PC-3 (cell line): ENCODE results near the gene RPN1. TPM values are rescaled to one million over a fixed set of nuclear protein-coding genes. Genes with fewer than 3 reads are reported as not detected.
"Not testable (repeated sequence)": the region's sequence is repeated elsewhere in the genome, so short reads cannot be mapped to it uniquely, and the experiment has no call there.

Experiments
- ATAC-seq: fragments of 200-7000 bp; cut with Tn5 transposase; 2 replicates; pipeline ENCODE4 v1.9.1; 2020; ENCODE audit warnings: mild to moderate bottlenecking, moderate library complexity
- BruUV-seq: library from RNA; stranded (reverse); fragments of 400-500 nt; replicated peaks from 2 replicates; lab custom pipeline; 2021; lab: Mats Ljungman, UMichigan
- CTCF ChIA-PET: fragments of 300-600 bp; sonication (Branson Sonifier 250); formaldehyde crosslinking; loops from one replicate; lab custom pipeline; 2022; ENCODE audit warnings: antibody characterized with exemption; lab: Charles Lee
- POLR2A ChIA-PET: fragments of 300-600 bp; sonication (Branson Sonifier 250); formaldehyde crosslinking; loops from one replicate; lab custom pipeline; 2022; ENCODE audit warnings: antibody characterized with exemption; ENCODE audit not compliant: unreplicated experiment; lab: Charles Lee
- DNase-seq: peaks from one replicate; pipeline ENCODE4 v3.0.0-alpha.2; 2015
- H2AFZ ChIP-seq: fragments of 300-600 bp; sonication (generic); 2 replicates; pipeline ENCODE4 v1.6.0; 2016; ENCODE audit warnings: antibody characterized with exemption, low read length
- H3F3A ChIP-seq: fragments of 300-600 bp; sonication (generic); one replicate; pipeline ENCODE4 v1.6.0; 2017; ENCODE audit warnings: antibody characterized with exemption, low read length, control low read depth, mild to moderate bottlenecking; ENCODE audit not compliant: unreplicated experiment
- H3K27ac ChIP-seq: fragments of 300-600 bp; sonication (generic); 2 replicates; pipeline ENCODE4 v1.5.1; 2016; ENCODE audit warnings: mild to moderate bottlenecking, low read length
- H3K27me3 ChIP-seq: fragments of 300-600 bp; sonication (generic); 2 replicates; pipeline ENCODE4 v1.6.1; 2016; ENCODE audit warnings: low read length, mixed read lengths
- H3K36me3 ChIP-seq: fragments of 300-600 bp; sonication (generic); 2 replicates; pipeline ENCODE4 v1.6.1; 2016; ENCODE audit warnings: low read depth, mixed run types, low read length, mixed read lengths
- H3K4me1 ChIP-seq: fragments of 300-600 bp; sonication (generic); 2 replicates; pipeline ENCODE4 v1.5.1; 2016; ENCODE audit warnings: low read length; ENCODE audit not compliant: insufficient read depth
- H3K4me2 ChIP-seq: fragments of 300-600 bp; sonication (generic); 2 replicates; pipeline ENCODE4 v1.6.0; 2016; ENCODE audit warnings: low read length
- H3K4me3 ChIP-seq: fragments of 300-600 bp; sonication (generic); 2 replicates; pipeline ENCODE4 v1.5.1; 2016; ENCODE audit warnings: mild to moderate bottlenecking, low read length, mixed read lengths
- H3K79me2 ChIP-seq: fragments of 300-600 bp; sonication (generic); 2 replicates; pipeline ENCODE4 v1.6.1; 2017; ENCODE audit warnings: low read length, mixed read lengths
- H3K9ac ChIP-seq: fragments of 300-600 bp; sonication (generic); 2 replicates; pipeline ENCODE4 v1.6.0; 2016; ENCODE audit warnings: mild to moderate bottlenecking, low read length
- H3K9me2 ChIP-seq: fragments of 300-600 bp; sonication (generic); replicated peaks from 2 replicates; pipeline ENCODE4 v1.6.1; 2016; ENCODE audit warnings: mixed run types, low read length, mixed read lengths
- H3K9me3 ChIP-seq: fragments of 300-600 bp; sonication (generic); 2 replicates; pipeline ENCODE4 v1.6.1; 2016; ENCODE audit warnings: low read length, mixed read lengths
- H4K20me1 ChIP-seq: fragments of 300-600 bp; sonication (generic); 2 replicates; pipeline ENCODE4 v1.6.1; 2016; ENCODE audit warnings: low read length, mixed read lengths
- CTCF ChIP-seq: fragments of 300-600 bp; sonication (generic); conservative IDR thresholded peaks from 2 replicates; pipeline ENCODE4 v1.5.1; 2017; ENCODE audit warnings: antibody characterized with exemption, low read depth, mild to moderate bottlenecking, low read length
- EZH2 ChIP-seq: fragments of 300-600 bp; sonication (generic); IDR thresholded peaks from one replicate; pipeline ENCODE4 v1.6.1; 2017; ENCODE audit warnings: antibody characterized with exemption, mild to moderate bottlenecking, low read length; ENCODE audit not compliant: unreplicated experiment
- EZH2phosphoT487 ChIP-seq: fragments of 300-600 bp; sonication (generic); IDR thresholded peaks from 2 replicates; pipeline ENCODE4 v1.6.1; 2018; ENCODE audit warnings: mild to moderate bottlenecking, antibody characterized with exemption, low read length, borderline replicate concordance
- intact Hi-C: fragments of 100-400 bp; cut with micrococcal nuclease; formaldehyde crosslinking; loops from 2 replicates; pipeline ENCODE4 v1.9.0; 2023
- total RNA-seq: library from RNA; depleted of rRNA; stranded (reverse); fragments of >200 nt; gene quantifications from 2 replicates; pipeline ENCODE4 v1.2.3, GENCODE V29; 2014

RPN1 gene
- total RNA-seq, 1 experiment from 2014 or later: 262 TPM

GRCh38 chr3:128681369-128681829 lies 30.8 kb upstream of the RPN1 start:
- TSS peak; percentile 71 for BruUV-seq
- CTCF ChIA-PET: interaction anchor here (1.7 kb wide), 1 partner anchor 106 kb away, joined by 7 read pairs; no protein-coding TSS in a partner anchor

GRCh38 chr3:128680603-128681368 lies 30.2 kb upstream of the RPN1 start:
- DNase-seq: peak; percentile 93
- Histone ChIP-seq H3K4me2 (peak overlapping the region; percentile 92), H3F3A (no peaks in the 10 kb centered on the region), H3K27ac (peak overlapping the region; percentile 83), H3K79me2 (no peaks in the 10 kb centered on the region), H4K20me1 (no peaks in the 10 kb centered on the region), H3K9me2 (no peaks in the 10 kb centered on the region), H3K9me3 (no peaks in the 10 kb centered on the region), H2AFZ (peak overlapping the region; percentile 91), H3K4me3 (peak overlapping the region; percentile 73), H3K9ac (peak overlapping the region; percentile 92), H3K27me3 (no peaks in the 10 kb centered on the region), H3K36me3 (no peaks in the 10 kb centered on the region), H3K4me1 (peaks cover 5% of the 10 kb centered on the region)
- ChIA-PET POLR2A (interaction anchor here (0.7 kb wide), 1 partner anchor 198 kb away, joined by 4 read pairs; no protein-coding TSS in a partner anchor), CTCF (interaction anchor here (0.6 to 1.7 kb wide), 5 partner anchors 58 to 263 kb away, joined by 3 to 7 read pairs (median 3); no protein-coding TSS in a partner anchor)
- intact Hi-C loops: loop anchor here (1.0 to 2.0 kb wide), 4 partner anchors 30 to 199 kb away; partner anchors contain the start of genes ACAD9 and RPN1
- TF ChIP-seq CTCF: peak; percentile 79
- no peak for TF ChIP-seq EZH2phosphoT487
- TF ChIP-seq EZH2: no peak
- no TSS peak for BruUV-seq
- peak; percentile 99 for ATAC-seq

More at GRCh38 chr3:128681369-128681829, 30.8 kb upstream of the RPN1 start:
- Histone ChIP-seq H3K9me2 (no peaks in the 10 kb centered on the region), H3F3A (no peaks in the 10 kb centered on the region), H3K9ac (peak overlapping the region; percentile 92), H4K20me1 (no peaks in the 10 kb centered on the region), H3K4me2 (peak overlapping the region; percentile 92), H3K4me3 (peak overlapping the region; percentile 73), H3K9me3 (no peaks in the 10 kb centered on the region), H3K27ac (peak overlapping the region; percentile 83), H2AFZ (peak overlapping the region; percentile 91), H3K79me2 (no peaks in the 10 kb centered on the region), H3K4me1 (peaks cover 5% of the 10 kb centered on the region), H3K36me3 (no peaks in the 10 kb centered on the region), H3K27me3 (no peaks in the 10 kb centered on the region)
- DNase-seq (no peak), ATAC-seq (no peak)
- POLR2A ChIA-PET: no interaction called here
- TF ChIP-seq EZH2phosphoT487 (no peak), EZH2 (no peak), CTCF (no peak)
- intact Hi-C loops: loop anchor here (2.0 kb wide), 3 partner anchors 31 to 113 kb away; partner anchors contain the start of gene RPN1

GRCh38 chr3:128679338-128679737 lies 28.7 kb upstream of the RPN1 start:
- no peak overlapping the region for H2AFZ ChIP-seq
- DNase-seq (no peak), ATAC-seq (no peak)
- no peaks in the 10 kb centered on the region for H3K9me3 ChIP-seq
- no peak overlapping the region for H3K4me3 ChIP-seq
- peaks cover 5% of the 10 kb centered on the region for H3K4me1 ChIP-seq
- no TSS peak for BruUV-seq
- no peaks in the 10 kb centered on the region for H3K9me2 ChIP-seq
- H3K79me2 ChIP-seq: no peaks in the 10 kb centered on the region
- no peaks in the 10 kb centered on the region for H3K27me3 ChIP-seq
- H3K9ac ChIP-seq: no peak overlapping the region
- POLR2A ChIA-PET: no interaction called here
- no peak overlapping the region for H3K27ac ChIP-seq
- H3K36me3 ChIP-seq: no peaks in the 10 kb centered on the region
- no peaks in the 10 kb centered on the region for H4K20me1 ChIP-seq
- TF ChIP-seq EZH2phosphoT487: no peak
- TF ChIP-seq EZH2: no peak
- TF ChIP-seq CTCF: no peak
- H3F3A ChIP-seq: no peaks in the 10 kb centered on the region
- H3K4me2 ChIP-seq: no peak overlapping the region
- CTCF ChIA-PET: no interaction called here
- intact Hi-C loops: no loop called here

GRCh38 chr3:128675802-128676201 lies 25.2 kb upstream of the RPN1 start:
- POLR2A ChIA-PET, H3K27me3 ChIP-seq, H3K79me2 ChIP-seq, ATAC-seq, BruUV-seq, H3K36me3 ChIP-seq, H3K4me3 ChIP-seq, H3K4me2 ChIP-seq, H4K20me1 ChIP-seq, H3K27ac ChIP-seq, H3K9me3 ChIP-seq, H3K9me2 ChIP-seq, DNase-seq, CTCF ChIA-PET, H2AFZ ChIP-seq, intact Hi-C loops, H3K4me1 ChIP-seq, H3F3A ChIP-seq, H3K9ac ChIP-seq: not testable (repeated sequence)
